Stimulated activated CD8-positive, alpha-beta memory T cell treated with anti-CD3 and anti-CD28 coated beads, Interleukin-7, amount 100 ng/mL, for 4 hours (primary cell): Measurements from ENCODE around the gene UTP20.

ENCODE experiments used
- DNase-seq, 2 donors: peaks; one replicate each; pipeline ENCODE4 v3.0.0-alpha.2; 2020; ENCODE audit warnings: low read depth in 2 of 2

The UTP20 gene

DNA sequence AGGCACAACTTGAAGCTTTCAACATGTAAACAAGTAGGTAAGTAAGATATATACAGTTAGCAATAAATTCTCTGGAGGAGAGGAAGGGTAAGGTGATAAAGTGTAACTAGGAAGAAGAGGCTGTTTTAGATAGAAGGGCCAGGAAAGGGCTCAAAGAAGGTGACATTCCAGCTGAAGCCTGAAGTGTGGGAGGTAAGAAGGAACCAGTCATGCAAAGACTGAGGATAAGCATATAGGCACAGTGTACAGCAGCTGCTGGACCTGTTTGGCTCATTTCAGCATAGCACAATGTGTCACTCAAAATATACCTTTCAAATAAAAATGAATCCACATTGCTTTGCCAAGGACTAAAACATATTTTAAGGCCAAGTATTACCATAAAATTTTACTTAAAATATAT lies 156.2 kb downstream of the UTP20 start:
- no peak for DNase-seq
